ENCODE results near the gene TBC1D22A. TPM values are rescaled to one million over a fixed set of nuclear protein-coding genes. Genes with fewer than 3 reads are reported as not detected.

TBC1D22A gene
- total RNA-seq, 4 donors from 2014 or later, result 15.6 to 21.7 (median 20.5) TPM

DNA sequence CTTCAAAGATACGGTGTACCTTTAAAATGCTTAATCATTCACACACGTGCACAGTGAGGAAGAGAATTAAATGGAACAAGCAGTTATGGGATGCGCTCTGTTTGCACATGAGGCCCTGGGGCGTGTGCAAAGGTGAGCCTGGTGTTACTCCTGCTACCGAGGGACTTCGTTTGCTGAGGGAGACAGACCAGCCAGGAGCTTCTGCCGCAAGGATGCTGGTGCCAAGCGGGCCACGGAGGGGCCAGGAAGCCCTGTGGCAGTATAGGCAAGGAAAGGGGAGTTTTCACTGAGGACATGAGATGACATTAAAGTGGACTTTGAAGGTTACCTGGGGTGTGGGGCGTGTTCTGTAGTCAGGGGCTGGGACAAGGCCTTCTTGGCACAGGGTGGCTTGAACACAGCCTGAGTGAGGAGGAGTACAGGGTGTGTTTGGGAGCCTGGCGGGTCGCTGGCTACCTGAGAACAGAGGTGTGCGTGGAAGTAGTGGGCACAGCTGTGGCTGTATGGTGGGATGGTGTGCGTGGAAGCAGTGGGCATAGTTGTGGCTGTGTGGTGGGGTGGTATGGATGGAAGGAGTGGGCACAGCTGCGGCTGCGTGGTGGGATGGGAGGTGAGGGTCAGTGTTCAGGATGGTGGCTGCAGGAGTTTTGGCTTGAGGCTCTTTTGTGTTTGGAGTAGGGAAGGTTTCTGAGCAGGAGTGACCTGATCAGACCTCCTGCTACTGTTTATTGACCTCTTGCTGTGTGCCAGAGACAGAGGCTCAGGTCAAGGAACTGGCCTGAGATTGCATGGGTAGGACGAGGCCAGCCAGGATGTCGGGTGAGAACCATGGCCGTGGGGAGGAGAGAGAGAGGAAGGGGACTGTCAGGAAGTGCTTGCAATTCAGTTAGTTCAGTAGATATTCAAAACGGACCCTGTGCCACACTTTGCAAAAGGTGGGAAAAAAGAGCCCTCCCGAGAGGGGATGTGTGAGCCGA lies 13.7 kb downstream of the TBC1D22A start:
- Histone ChIP-seq H3K27me3 (no peaks in the 10 kb centered on the region), H3K9me3 (no peaks in the 10 kb centered on the region), H3K4me1 (peaks cover 38 to 55% (median 45%) of the 10 kb centered on the region in 3 donors), H3K4me3 (peak overlapping the region in 1 of 4 donors; percentile 41), H3K27ac (peak overlapping the region; percentile 43 to 83 (median 71)), H3K36me3 (no peaks in the 10 kb centered on the region)
- 60 to 78% methylated on average over 20 to 22 of the region's 22 CpGs for WGBS, 2 donors
- intact Hi-C loops (cut with DNase I), result no loop called here
- TF ChIP-seq, protein P1, sequence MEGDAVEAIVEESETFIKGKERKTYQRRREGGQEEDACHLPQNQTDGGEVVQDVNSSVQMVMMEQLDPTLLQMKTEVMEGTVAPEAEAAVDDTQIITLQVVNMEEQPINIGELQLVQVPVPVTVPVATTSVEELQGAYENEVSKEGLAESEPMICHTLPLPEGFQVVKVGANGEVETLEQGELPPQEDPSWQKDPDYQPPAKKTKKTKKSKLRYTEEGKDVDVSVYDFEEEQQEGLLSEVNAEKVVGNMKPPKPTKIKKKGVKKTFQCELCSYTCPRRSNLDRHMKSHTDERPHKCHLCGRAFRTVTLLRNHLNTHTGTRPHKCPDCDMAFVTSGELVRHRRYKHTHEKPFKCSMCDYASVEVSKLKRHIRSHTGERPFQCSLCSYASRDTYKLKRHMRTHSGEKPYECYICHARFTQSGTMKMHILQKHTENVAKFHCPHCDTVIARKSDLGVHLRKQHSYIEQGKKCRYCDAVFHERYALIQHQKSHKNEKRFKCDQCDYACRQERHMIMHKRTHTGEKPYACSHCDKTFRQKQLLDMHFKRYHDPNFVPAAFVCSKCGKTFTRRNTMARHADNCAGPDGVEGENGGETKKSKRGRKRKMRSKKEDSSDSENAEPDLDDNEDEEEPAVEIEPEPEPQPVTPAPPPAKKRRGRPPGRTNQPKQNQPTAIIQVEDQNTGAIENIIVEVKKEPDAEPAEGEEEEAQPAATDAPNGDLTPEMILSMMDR (IDR thresholded peaks at IDR 0.05), result no peak
- no peak for DNase-seq

DNA sequence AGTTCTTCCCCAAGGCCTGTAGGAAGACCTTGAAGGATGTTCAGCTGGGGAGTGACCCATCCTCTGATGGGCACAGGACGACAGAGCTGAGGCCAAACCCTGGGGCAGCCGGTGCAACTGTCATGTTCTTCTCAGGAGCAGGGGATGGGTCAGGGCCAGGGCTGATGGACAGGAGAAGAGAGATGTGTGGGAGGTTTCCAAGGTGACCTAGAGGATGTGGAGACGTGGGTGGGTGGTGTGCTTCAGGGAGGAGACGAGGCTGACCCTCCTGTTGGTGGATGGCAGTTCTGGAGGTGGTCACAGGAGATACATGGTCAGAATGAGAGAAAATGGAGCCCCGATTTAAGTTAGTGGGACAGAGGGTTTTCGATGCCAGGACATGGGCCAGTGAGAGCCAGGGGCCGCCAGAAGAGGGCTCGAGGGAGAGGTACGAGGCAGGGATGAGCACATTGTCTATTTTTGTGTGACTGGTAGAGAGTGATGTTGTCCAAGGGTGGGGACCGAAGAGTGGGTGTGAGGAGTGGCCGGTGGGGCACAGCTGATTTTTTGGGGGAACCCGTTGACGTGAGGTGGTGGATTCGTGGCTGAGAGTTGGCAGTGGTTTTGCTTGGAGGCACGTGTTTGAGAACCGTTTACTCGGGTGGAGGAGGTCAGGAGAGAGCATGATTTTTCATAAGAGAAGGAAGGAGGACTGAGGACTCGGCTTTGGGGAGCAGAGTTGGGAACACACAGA lies 14.6 kb downstream of the TBC1D22A start:
- no peak for DNase-seq
- Histone ChIP-seq H3K27ac (peak overlapping the region in 2 of 4 donors; percentile 2 to 43), H3K4me1 (peaks cover 38 to 53% (median 45%) of the 10 kb centered on the region in 3 donors), H3K4me3 (no peak overlapping the region), H3K27me3 (no peaks in the 10 kb centered on the region), H3K9me3 (no peaks in the 10 kb centered on the region), H3K36me3 (no peaks in the 10 kb centered on the region)
- WGBS, 2 donors, result 57 to 72% methylated on average over 18 of the region's 18 CpGs
- intact Hi-C loops (cut with DNase I), result no loop called here
- TF ChIP-seq, protein P1 (IDR thresholded peaks at IDR 0.05), result no peak
- no peak for TF ChIP-seq POLR2A (IDR thresholded peaks at IDR 0.05)

DNA sequence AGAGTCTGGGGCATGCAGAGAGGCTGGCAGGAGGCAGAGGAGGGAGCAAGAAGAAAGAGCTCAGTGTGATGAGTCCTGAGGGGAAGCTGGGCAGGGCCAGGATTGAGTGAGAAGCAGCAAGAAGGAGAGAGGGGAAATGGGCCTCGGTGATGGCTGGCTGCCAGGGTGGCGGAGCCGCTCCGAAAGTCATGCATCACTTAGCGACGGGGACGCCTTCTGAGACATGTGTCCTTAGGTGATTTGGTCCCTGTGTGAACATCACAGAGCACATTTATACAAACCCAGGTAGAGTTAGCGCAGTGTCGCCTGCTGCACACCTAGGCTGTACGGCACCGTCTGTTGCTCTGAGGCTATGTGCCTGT lies 15.1 kb downstream of the TBC1D22A start:
- Histone ChIP-seq H3K9me3 (no peaks in the 10 kb centered on the region), H3K27ac (no peak overlapping the region), H3K27me3 (no peaks in the 10 kb centered on the region), H3K4me1 (peaks cover 38 to 53% (median 45%) of the 10 kb centered on the region in 3 donors), H3K36me3 (no peaks in the 10 kb centered on the region), H3K4me3 (no peak overlapping the region)
- TF ChIP-seq POLR2A (IDR thresholded peaks at IDR 0.05), result no peak
- TF ChIP-seq, protein P1 (IDR thresholded peaks at IDR 0.05), result no peak
- intact Hi-C loops (cut with DNase I), result no loop called here
- 55 to 64% methylated on average over 11 of the region's 11 CpGs for WGBS, 2 donors
- DNase-seq, result no peak

DNA sequence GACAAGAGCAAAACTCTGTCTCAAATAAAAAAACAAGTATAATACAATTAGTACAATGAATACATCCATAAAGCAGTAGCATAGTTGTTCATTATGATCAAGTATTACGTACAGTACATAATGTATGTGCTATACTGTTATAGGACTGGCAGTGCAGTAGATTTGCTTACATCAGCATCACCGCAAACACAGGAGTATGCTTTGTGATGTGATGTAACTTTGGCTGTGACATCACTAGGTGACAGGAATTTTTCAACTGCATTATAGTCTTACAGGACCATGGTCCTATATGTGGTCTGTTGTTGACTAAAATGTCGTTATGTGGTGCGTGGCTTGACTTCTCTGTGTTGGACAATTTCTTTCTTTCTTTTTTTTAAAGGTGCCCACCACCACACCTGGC lies 16.6 kb downstream of the TBC1D22A start:
- peaks cover 0 to 6% (median 0%) of the 10 kb centered on the region in 3 donors for H3K36me3 ChIP-seq
- H3K9me3 ChIP-seq, result no peaks in the 10 kb centered on the region
- TF ChIP-seq POLR2A (IDR thresholded peaks at IDR 0.05), result no peak
- TF ChIP-seq, protein P1 (IDR thresholded peaks at IDR 0.05), result no peak
- peaks cover 26 to 40% (median 34%) of the 10 kb centered on the region in 3 donors for H3K4me1 ChIP-seq
- 93% methylated on average over 4 of the region's 4 CpGs for WGBS, 2 donors
- no peak for DNase-seq
- H3K27me3 ChIP-seq, result no peaks in the 10 kb centered on the region
- no peak overlapping the region for H3K27ac ChIP-seq
- H3K4me3 ChIP-seq, result no peak overlapping the region
- intact Hi-C loops (cut with DNase I), result no loop called here

DNA sequence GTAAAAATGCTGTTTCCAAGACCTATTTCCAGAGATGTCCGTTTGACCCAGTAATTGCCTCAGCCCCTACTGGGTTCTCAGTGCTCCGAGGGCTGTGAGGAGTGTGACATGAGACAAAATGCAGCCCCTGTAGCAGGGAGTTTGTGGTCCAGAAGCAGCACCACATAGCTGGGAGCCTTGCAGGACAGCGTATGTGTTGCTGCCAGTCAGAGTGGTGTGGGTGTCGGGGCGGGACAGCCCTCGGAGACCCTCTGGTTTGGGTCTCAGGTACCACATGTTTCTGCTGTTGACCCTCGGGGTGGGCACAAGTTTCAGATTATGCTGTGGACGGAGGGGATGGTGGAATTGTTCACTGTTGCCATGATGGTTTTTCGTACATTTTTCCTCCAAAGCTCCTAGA lies 17.2 kb downstream of the TBC1D22A start:
- Histone ChIP-seq H3K36me3 (peaks cover 0 to 6% (median 0%) of the 10 kb centered on the region in 3 donors), H3K4me1 (peaks cover 20 to 34% (median 28%) of the 10 kb centered on the region in 3 donors), H3K27me3 (no peaks in the 10 kb centered on the region), H3K9me3 (no peaks in the 10 kb centered on the region), H3K4me3 (no peak overlapping the region), H3K27ac (no peak overlapping the region)
- intact Hi-C loops (cut with DNase I), result no loop called here
- DNase-seq, result no peak
- no peak for TF ChIP-seq POLR2A (IDR thresholded peaks at IDR 0.05)
- TF ChIP-seq, protein P1 (IDR thresholded peaks at IDR 0.05), result no peak
- WGBS, 2 donors, result 86 to 90% methylated on average over 8 to 9 of the region's 9 CpGs
